WTC11 (cell line): Measurements from ENCODE around the gene SASH3. TPM values are rescaled to one million over a fixed set of nuclear protein-coding genes. Genes with fewer than 3 reads are reported as not detected.

Source experiments
- ATAC-seq: fragments of 200-7000 bp; cut with Tn5 transposase; 2 replicates; pipeline ENCODE4 v1.10.0; 2021; ENCODE audit warnings: mild to moderate bottlenecking, moderate library complexity
- CTCF ChIA-PET: fragments of 300-600 bp; sonication (Branson Sonifier 250); formaldehyde crosslinking; loops from one replicate; lab custom pipeline; 2021; ENCODE audit warnings: antibody characterized with exemption; lab: Charles Lee
- POLR2A ChIA-PET: fragments of 350-600 bp; sonication (Branson Sonifier 250); formaldehyde crosslinking; loops from one replicate; lab custom pipeline; 2021; ENCODE audit warnings: antibody characterized with exemption; lab: Charles Lee
- DNase-seq: peaks from one replicate; pipeline ENCODE4 v3.0.0; 2021; ENCODE audit warnings: low spot score
- H3K27ac Mint-ChIP-seq: 2 replicates; pipeline ENCODE4 v1.8.0; 2021; ENCODE audit warnings: mixed read lengths
- H3K27me3 Mint-ChIP-seq: 2 replicates; pipeline ENCODE4 v1.8.0; 2021; ENCODE audit warnings: low read depth, mild to moderate bottlenecking, moderate library complexity, mixed read lengths
- H3K36me3 Mint-ChIP-seq: 2 replicates; pipeline ENCODE4 v1.8.0; 2021; ENCODE audit warnings: mixed read lengths
- H3K4me1 Mint-ChIP-seq: 2 replicates; pipeline ENCODE4 v1.8.0; 2022; ENCODE audit warnings: mixed read lengths
- H3K4me3 Mint-ChIP-seq: 2 replicates; pipeline ENCODE4 v1.8.0; 2021; ENCODE audit warnings: mild to moderate bottlenecking, moderate library complexity, mixed read lengths
- H3K9me3 Mint-ChIP-seq: 2 replicates; pipeline ENCODE4 v1.8.0; 2021; ENCODE audit warnings: mixed read lengths
- AR ChIP-seq: fragments of 250-450 bp; sonication (Bioruptor Pico); IDR thresholded peaks from 2 replicates; pipeline ENCODE4 v1.9.0; 2021; ENCODE audit warnings: mild to moderate bottlenecking
- CBFB ChIP-seq: sonication (generic); formaldehyde crosslinking; IDR thresholded peaks from 2 replicates; pipeline ENCODE4 v1.8.1; 2022; ENCODE audit warnings: mild to moderate bottlenecking, low read depth, missing genetic modification reagents
- ELF4 ChIP-seq: sonication (generic); formaldehyde crosslinking; IDR thresholded peaks from 2 replicates; pipeline ENCODE4 v1.8.1; 2022; ENCODE audit warnings: low read depth, mild to moderate bottlenecking, moderate library complexity, missing genetic modification reagents
- FOXJ3 ChIP-seq: sonication (generic); formaldehyde crosslinking; IDR thresholded peaks from 2 replicates; pipeline ENCODE4 v1.9.0; 2021; ENCODE audit warnings: missing genetic modification reagents, mild to moderate bottlenecking, borderline replicate concordance
- GABPB1 ChIP-seq: sonication (generic); formaldehyde crosslinking; IDR thresholded peaks from 2 replicates; pipeline ENCODE4 v1.8.1; 2023; ENCODE audit warnings: mild to moderate bottlenecking, missing genetic modification reagents
- MAX ChIP-seq: sonication (generic); formaldehyde crosslinking; IDR thresholded peaks from 2 replicates; pipeline ENCODE4 v1.8.0; 2022; ENCODE audit warnings: mild to moderate bottlenecking, missing genetic modification reagents
- MXD4 ChIP-seq: fragments of 250-450 bp; sonication (Bioruptor Pico); IDR thresholded peaks from 2 replicates; pipeline ENCODE4 v1.8.0; 2021; ENCODE audit warnings: mild to moderate bottlenecking, moderate library complexity, borderline replicate concordance
- SP1 ChIP-seq: sonication (generic); formaldehyde crosslinking; conservative IDR thresholded peaks from 2 replicates; pipeline ENCODE4 v1.8.1; 2022; ENCODE audit warnings: missing genetic modification reagents
- TEAD1 ChIP-seq: sonication (generic); formaldehyde crosslinking; IDR thresholded peaks from 2 replicates; pipeline ENCODE4 v1.8.0; 2022; ENCODE audit warnings: mild to moderate bottlenecking, missing genetic modification reagents
- ZNF232 ChIP-seq: sonication (generic); formaldehyde crosslinking; IDR thresholded peaks from 2 replicates; pipeline ENCODE4 v1.8.0; 2022; ENCODE audit warnings: mild to moderate bottlenecking, missing genetic modification reagents
- total RNA-seq: library from RNA; stranded (reverse); gene quantifications from 3 replicates; pipeline ENCODE4 v1.2.3, GENCODE V29; 2021
- TF ChIP-seq, protein P1 (sequence below): fragments of 200-600 bp; IDR thresholded peaks from 2 replicates; pipeline ENCODE4 v1.8.0; 2022; ENCODE audit warnings: antibody characterized with exemption
- TF ChIP-seq, protein P2 (sequence below): fragments of 250-450 bp; sonication (Bioruptor Pico); IDR thresholded peaks from 2 replicates; pipeline ENCODE4 v1.9.0; 2021; ENCODE audit warnings: moderate library complexity, mild to moderate bottlenecking, inconsistent platforms, borderline replicate concordance
- TF ChIP-seq, protein P3 (sequence below): sonication (generic); formaldehyde crosslinking; IDR thresholded peaks from 2 replicates; pipeline ENCODE4 v1.8.1; 2023; ENCODE audit warnings: mild to moderate bottlenecking, moderate library complexity, missing genetic modification reagents
- TF ChIP-seq, protein P4 (sequence below): sonication (generic); formaldehyde crosslinking; IDR thresholded peaks from 2 replicates; pipeline ENCODE4 v1.8.0; 2022; ENCODE audit warnings: mild to moderate bottlenecking, missing genetic modification reagents
- TF ChIP-seq, protein P5 (sequence below): sonication (generic); formaldehyde crosslinking; conservative IDR thresholded peaks from 2 replicates; pipeline ENCODE4 v1.8.1; 2023; ENCODE audit warnings: mild to moderate bottlenecking, low read depth, missing genetic modification reagents, moderate library complexity

Gene SASH3
- total RNA-seq, 1 experiment from 2014 or later = 0.22 TPM

DNA sequence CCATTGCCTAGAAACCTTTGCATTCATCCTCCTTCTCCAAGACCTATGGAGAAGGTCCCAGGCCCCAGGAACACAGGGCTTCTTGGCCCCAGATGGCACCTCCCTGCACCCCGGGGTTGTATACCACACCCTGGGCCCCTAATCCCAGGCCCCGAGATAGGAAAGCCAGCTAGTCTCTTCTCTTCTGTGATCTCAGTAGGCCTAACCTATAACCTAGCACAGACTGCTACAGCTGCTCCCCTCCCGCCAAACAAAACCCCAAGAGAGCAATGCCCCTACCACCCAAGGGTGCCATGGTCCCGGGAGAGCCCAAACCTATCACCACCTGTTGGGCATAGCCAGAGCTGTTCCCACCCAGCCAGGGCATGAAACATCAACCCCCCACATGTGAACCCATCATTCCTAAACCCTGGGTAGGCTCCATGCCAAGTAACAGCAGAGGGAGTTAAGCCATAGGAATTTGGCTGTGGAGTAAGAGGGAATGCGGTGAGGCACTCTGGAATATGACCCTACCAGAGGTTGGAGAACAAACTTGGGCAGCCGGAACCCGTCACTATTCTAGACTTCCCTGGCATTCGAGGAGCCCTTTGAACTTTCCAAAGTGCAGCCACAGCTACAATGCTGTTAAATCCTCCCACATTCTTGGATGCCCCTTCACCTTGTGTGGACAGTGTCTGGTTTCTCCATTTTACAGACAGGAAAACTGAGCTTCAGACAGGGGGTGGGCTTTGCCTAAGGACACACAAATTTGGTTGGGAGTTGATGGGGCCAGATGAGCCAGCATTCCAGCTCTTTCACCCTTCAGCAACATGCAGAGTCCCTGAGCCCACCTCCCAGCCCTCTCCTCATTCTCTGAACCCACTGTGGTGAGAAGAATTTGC is 10.9 kb upstream of the SASH3 start (continued):
- no peak for TF ChIP-seq ELF4 (CRISPR knock-in tag)
- no peak for TF ChIP-seq GABPB1
- TF ChIP-seq CBFB (CRISPR knock-in tag) = no peak
- TF ChIP-seq, protein P1, sequence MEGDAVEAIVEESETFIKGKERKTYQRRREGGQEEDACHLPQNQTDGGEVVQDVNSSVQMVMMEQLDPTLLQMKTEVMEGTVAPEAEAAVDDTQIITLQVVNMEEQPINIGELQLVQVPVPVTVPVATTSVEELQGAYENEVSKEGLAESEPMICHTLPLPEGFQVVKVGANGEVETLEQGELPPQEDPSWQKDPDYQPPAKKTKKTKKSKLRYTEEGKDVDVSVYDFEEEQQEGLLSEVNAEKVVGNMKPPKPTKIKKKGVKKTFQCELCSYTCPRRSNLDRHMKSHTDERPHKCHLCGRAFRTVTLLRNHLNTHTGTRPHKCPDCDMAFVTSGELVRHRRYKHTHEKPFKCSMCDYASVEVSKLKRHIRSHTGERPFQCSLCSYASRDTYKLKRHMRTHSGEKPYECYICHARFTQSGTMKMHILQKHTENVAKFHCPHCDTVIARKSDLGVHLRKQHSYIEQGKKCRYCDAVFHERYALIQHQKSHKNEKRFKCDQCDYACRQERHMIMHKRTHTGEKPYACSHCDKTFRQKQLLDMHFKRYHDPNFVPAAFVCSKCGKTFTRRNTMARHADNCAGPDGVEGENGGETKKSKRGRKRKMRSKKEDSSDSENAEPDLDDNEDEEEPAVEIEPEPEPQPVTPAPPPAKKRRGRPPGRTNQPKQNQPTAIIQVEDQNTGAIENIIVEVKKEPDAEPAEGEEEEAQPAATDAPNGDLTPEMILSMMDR = no peak
- TF ChIP-seq, protein P2, sequence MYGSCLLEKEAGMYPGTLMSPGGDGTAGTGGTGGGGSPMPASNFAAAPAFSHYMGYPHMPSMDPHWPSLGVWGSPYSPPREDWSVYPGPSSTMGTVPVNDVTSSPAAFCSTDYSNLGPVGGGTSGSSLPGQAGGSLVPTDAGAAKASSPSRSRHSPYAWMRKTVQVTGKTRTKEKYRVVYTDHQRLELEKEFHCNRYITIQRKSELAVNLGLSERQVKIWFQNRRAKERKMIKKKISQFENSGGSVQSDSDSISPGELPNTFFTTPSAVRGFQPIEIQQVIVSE (CRISPR knock-in tag) = no peak
- TF ChIP-seq, protein P3, sequence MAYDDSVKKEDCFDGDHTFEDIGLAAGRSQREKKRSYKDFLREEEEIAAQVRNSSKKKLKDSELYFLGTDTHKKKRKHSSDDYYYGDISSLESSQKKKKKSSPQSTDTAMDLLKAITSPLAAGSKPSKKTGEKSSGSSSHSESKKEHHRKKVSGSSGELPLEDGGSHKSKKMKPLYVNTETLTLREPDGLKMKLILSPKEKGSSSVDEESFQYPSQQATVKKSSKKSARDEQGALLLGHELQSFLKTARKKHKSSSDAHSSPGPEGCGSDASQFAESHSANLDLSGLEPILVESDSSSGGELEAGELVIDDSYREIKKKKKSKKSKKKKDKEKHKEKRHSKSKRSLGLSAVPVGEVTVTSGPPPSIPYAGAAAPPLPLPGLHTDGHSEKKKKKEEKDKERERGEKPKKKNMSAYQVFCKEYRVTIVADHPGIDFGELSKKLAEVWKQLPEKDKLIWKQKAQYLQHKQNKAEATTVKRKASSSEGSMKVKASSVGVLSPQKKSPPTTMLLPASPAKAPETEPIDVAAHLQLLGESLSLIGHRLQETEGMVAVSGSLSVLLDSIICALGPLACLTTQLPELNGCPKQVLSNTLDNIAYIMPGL = no peak
- TF ChIP-seq ZNF232 (CRISPR knock-in tag) = no peak
- no peak for TF ChIP-seq MAX (CRISPR knock-in tag)
- TF ChIP-seq, protein P4, sequence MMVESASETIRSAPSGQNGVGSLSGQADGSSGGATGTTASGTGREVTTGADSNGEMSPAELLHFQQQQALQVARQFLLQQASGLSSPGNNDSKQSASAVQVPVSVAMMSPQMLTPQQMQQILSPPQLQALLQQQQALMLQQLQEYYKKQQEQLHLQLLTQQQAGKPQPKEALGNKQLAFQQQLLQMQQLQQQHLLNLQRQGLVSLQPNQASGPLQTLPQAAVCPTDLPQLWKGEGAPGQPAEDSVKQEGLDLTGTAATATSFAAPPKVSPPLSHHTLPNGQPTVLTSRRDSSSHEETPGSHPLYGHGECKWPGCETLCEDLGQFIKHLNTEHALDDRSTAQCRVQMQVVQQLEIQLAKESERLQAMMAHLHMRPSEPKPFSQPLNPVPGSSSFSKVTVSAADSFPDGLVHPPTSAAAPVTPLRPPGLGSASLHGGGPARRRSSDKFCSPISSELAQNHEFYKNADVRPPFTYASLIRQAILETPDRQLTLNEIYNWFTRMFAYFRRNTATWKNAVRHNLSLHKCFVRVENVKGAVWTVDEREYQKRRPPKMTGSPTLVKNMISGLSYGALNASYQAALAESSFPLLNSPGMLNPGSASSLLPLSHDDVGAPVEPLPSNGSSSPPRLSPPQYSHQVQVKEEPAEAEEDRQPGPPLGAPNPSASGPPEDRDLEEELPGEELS (CRISPR knock-in tag) = no peak

GRCh38 chrX:129769467-129770154 is 10.1 kb upstream of the SASH3 start:
- POLR2A ChIA-PET = no interaction called here
- Mint-ChIP-seq H3K9me3 (no peaks in the 10 kb centered on the region), H3K27me3 (no peaks in the 10 kb centered on the region), H3K4me3 (no peak overlapping the region), H3K4me1 (peaks cover 16% of the 10 kb centered on the region), H3K36me3 (no peaks in the 10 kb centered on the region), H3K27ac (no peak overlapping the region)
- TF ChIP-seq SP1 = no peak
- ATAC-seq = no peak
- CTCF ChIA-PET = interaction anchor here (0.8 to 1.1 kb wide), 2 partner anchors 21 to 168 kb away, joined by 3 read pairs; no protein-coding TSS in a partner anchor
- DNase-seq = no peak

- H3K4me3 Mint-ChIP-seq = no peak overlapping the region
- TF ChIP-seq TEAD1 (no peak), MXD4 (no peak), FOXJ3 (CRISPR knock-in tag) (no peak), AR (CRISPR knock-in tag) (no peak)
- TF ChIP-seq, protein P5, sequence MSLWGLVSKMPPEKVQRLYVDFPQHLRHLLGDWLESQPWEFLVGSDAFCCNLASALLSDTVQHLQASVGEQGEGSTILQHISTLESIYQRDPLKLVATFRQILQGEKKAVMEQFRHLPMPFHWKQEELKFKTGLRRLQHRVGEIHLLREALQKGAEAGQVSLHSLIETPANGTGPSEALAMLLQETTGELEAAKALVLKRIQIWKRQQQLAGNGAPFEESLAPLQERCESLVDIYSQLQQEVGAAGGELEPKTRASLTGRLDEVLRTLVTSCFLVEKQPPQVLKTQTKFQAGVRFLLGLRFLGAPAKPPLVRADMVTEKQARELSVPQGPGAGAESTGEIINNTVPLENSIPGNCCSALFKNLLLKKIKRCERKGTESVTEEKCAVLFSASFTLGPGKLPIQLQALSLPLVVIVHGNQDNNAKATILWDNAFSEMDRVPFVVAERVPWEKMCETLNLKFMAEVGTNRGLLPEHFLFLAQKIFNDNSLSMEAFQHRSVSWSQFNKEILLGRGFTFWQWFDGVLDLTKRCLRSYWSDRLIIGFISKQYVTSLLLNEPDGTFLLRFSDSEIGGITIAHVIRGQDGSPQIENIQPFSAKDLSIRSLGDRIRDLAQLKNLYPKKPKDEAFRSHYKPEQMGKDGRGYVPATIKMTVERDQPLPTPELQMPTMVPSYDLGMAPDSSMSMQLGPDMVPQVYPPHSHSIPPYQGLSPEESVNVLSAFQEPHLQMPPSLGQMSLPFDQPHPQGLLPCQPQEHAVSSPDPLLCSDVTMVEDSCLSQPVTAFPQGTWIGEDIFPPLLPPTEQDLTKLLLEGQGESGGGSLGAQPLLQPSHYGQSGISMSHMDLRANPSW = no peak
Measured at GRCh38 chrX:129771266-129771995, 8.3 kb upstream of the SASH3 start.

More at GRCh38 chrX:129771266-129771995, 8.3 kb upstream of the SASH3 start:
- ChIA-PET CTCF (interaction anchor here (1.1 to 1.3 kb wide), 3 partner anchors 29 to 170 kb away, joined by 3 to 5 read pairs (median 4); no protein-coding TSS in a partner anchor), POLR2A (no interaction called here)
- DNase-seq (no peak), ATAC-seq (no peak)
- Mint-ChIP-seq H3K27ac (no peak overlapping the region), H3K9me3 (no peaks in the 10 kb centered on the region), H3K27me3 (peaks cover 2% of the 10 kb centered on the region; the same call in 1 of the 2 replicates), H3K4me1 (peaks cover 16% of the 10 kb centered on the region), H3K36me3 (no peaks in the 10 kb centered on the region)
